Tibial nerve (tissue), 4 donors: Measurements from ENCODE around the gene NTM. TPM values are rescaled to one million over a fixed set of nuclear protein-coding genes. Genes with fewer than 3 reads are reported as not detected.

ENCODE experiments used
- DNase-seq, 2 donors: peaks; one replicate each; pipeline ENCODE4 v3.0.0-alpha.2; 2019; ENCODE audit warnings: low spot score in 2 of 2
- H3K27ac ChIP-seq, 4 donors: fragments of 200-600 bp; sonication (generic) in 3 of 4; one replicate each; pipeline ENCODE4 v1.5.1; 2017 to 2019; ENCODE audit warnings: mild to moderate bottlenecking in 1 of 4
- H3K27me3 ChIP-seq, 2 donors: fragments of 200-600 bp; sonication (generic) in 1 of 2; one replicate each; pipeline versions ENCODE4 v1.5.1 to v1.6.0; 2017 to 2019
- H3K36me3 ChIP-seq, 3 donors: fragments of 200-600 bp; sonication (generic); one replicate each; pipeline ENCODE4 v1.5.1; 2018 to 2019
- H3K4me1 ChIP-seq, 4 donors: fragments of 200-600 bp; sonication (generic) in 3 of 4; one replicate each; pipeline ENCODE4 v1.5.1; 2017 to 2019
- H3K4me3 ChIP-seq, 4 donors: fragments of 200-600 bp; sonication (generic) in 3 of 4; one replicate each; pipeline ENCODE4 v1.5.1; 2017 to 2019; ENCODE audit warnings: mild to moderate bottlenecking in 1 of 4, moderate library complexity in 1 of 4
- H3K9me3 ChIP-seq, 4 donors: fragments of 200-600 bp; sonication (generic) in 3 of 4; one replicate each; pipeline ENCODE4 v1.5.1; 2017 to 2019
- EP300 ChIP-seq, 2 donors: sonication (generic); formaldehyde crosslinking; IDR thresholded peaks; one replicate each; pipeline ENCODE4 v1.6.1; 2017; ENCODE audit warnings: antibody characterized with exemption in 2 of 2, mild to moderate bottlenecking in 1 of 2
- POLR2A ChIP-seq, 2 donors: fragments of 450-650 bp; IDR thresholded peaks; one replicate each; pipeline ENCODE4 v1.6.1; 2017; ENCODE audit warnings: antibody characterized with exemption in 2 of 2, mild to moderate bottlenecking in 2 of 2, moderate library complexity in 2 of 2
- WGBS, 2 donors: methylation state at CpG; one replicate each; pipeline ENCODE4 v1.1.5; 2018; 5-methylcytosine and 5-hydroxymethylcytosine counted together
- total RNA-seq, 4 donors: library from RNA; depleted of rRNA; stranded (reverse); fragments of >200 nt; gene quantifications; one replicate each; pipeline ENCODE4 v1.1.0, GENCODE V29; 2016
- TF ChIP-seq, protein P1 (sequence below), 5 experiments: fragments of 200-600 bp in 3 of 5; fragments of 450-650 bp in 2 of 5; sonication (generic) in 3 of 5; IDR thresholded peaks; one replicate each; pipeline ENCODE4 v1.5.1; 2016 to 2019; ENCODE audit warnings: antibody characterized with exemption in 5 of 5, mild to moderate bottlenecking in 3 of 5, moderate library complexity in 2 of 5

Gene NTM
- total RNA-seq, 4 donors from 2014 or later, result 3.7 to 11.4 (median 10.8) TPM

DNA sequence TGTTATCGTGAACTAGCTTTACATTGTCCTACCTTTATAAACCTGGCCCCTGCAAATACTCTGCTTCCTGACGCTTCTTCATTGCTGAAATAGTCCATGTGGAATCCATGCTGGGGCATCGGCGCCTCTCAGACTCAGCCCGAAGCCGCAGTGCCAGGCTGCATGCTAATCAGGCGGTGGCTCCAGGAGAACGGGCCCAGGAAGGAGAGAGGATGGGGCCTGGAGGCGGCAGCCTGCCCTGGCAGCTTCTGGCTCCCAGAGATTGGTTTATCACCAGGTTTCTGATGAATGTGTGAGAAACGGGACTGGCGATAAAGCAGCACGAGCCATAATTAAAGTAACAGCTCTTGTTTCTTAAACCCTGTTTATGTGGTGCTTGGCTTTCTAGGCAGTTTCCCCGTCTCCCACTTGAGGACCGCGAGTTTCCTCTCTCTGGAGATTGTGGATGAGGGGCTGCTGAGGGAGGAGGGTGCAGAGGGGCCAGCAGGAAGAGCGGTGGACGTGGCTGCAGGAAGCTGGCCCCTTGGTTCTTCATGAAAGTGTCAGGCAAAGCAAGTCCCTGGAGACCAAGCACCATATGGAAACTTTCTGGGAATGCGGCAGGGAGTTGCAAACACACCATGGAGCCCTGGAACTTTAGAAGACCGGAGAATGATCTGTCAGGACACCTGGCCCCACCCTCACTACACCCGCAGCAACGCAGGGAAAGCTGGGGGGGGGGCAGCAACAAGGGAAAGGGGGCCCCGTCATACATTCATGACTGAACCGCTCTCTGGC lies 93.4 kb downstream of the NTM start:
- Histone ChIP-seq H3K4me1 (no peaks in the 10 kb centered on the region), H3K4me3 (no peak overlapping the region), H3K9me3 (no peaks in the 10 kb centered on the region), H3K27me3 (peaks cover 0 to 11% of the 10 kb centered on the region in 2 donors), H3K36me3 (no peaks in the 10 kb centered on the region), H3K27ac (no peak overlapping the region)
- TF ChIP-seq EP300 (IDR thresholded peaks at IDR 0.05), result no peak
- DNase-seq, result no peak
- WGBS, 2 donors, result 55 to 56% methylated on average over 23 of the region's 23 CpGs

DNA sequence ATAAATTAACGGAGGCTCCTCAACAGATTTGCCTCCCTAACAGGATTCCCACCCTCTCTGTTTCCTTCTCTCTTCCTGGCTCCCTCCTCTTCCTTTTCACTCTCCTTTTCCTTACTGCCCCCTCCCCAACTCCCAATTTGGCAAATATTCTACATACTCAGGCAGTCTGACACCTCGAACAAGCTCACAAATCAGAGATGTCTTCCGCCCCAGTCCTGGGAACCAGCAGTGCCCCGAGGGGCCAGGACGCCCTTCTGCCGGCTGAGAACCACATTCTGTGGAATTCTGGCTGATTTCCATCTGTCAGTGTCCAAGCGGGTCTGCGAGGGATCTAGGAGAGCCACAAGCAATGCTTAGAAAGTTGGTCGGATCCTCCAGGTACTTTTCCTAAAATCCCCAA lies 94.0 kb downstream of the NTM start:
- Histone ChIP-seq H3K36me3 (no peaks in the 10 kb centered on the region), H3K27me3 (peaks cover 0 to 11% of the 10 kb centered on the region in 2 donors), H3K9me3 (no peaks in the 10 kb centered on the region), H3K4me1 (no peaks in the 10 kb centered on the region), H3K27ac (no peak overlapping the region), H3K4me3 (no peak overlapping the region)
- WGBS, 2 donors, result 42 to 48% methylated on average over 9 of the region's 9 CpGs
- no peak for DNase-seq
- TF ChIP-seq, protein P1, sequence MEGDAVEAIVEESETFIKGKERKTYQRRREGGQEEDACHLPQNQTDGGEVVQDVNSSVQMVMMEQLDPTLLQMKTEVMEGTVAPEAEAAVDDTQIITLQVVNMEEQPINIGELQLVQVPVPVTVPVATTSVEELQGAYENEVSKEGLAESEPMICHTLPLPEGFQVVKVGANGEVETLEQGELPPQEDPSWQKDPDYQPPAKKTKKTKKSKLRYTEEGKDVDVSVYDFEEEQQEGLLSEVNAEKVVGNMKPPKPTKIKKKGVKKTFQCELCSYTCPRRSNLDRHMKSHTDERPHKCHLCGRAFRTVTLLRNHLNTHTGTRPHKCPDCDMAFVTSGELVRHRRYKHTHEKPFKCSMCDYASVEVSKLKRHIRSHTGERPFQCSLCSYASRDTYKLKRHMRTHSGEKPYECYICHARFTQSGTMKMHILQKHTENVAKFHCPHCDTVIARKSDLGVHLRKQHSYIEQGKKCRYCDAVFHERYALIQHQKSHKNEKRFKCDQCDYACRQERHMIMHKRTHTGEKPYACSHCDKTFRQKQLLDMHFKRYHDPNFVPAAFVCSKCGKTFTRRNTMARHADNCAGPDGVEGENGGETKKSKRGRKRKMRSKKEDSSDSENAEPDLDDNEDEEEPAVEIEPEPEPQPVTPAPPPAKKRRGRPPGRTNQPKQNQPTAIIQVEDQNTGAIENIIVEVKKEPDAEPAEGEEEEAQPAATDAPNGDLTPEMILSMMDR (IDR thresholded peaks at IDR 0.05), result no peak

DNA sequence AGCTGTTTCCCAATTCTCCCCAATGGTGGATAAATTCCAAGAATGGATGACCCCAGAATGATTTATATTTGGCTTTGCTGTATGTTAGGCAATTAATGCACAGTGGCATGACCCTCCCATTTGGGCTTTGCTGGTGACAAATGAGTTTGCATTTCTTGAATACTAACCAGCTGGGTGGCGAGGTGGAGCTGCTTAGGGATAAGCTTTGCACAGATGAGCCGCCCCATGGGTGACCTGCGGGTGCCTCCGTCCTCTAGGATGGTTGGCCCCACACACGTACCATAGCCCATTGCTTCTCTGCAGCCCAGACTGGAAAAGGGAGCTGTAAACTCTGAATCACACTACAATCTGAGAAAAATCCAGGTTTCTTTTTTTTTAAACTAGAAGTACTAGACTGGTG lies 94.6 kb downstream of the NTM start:
- TF ChIP-seq EP300 (IDR thresholded peaks at IDR 0.05) (no peak), POLR2A (IDR thresholded peaks at IDR 0.05) (no peak)
- TF ChIP-seq, protein P1 (IDR thresholded peaks at IDR 0.05), result no peak
- 92 to 95% methylated on average over 5 of the region's 5 CpGs for WGBS, 2 donors
- Histone ChIP-seq H3K36me3 (no peaks in the 10 kb centered on the region), H3K27ac (no peak overlapping the region), H3K27me3 (peaks cover 0 to 12% of the 10 kb centered on the region in 2 donors), H3K4me3 (no peak overlapping the region), H3K9me3 (no peaks in the 10 kb centered on the region), H3K4me1 (no peaks in the 10 kb centered on the region)
- DNase-seq, result no peak

DNA sequence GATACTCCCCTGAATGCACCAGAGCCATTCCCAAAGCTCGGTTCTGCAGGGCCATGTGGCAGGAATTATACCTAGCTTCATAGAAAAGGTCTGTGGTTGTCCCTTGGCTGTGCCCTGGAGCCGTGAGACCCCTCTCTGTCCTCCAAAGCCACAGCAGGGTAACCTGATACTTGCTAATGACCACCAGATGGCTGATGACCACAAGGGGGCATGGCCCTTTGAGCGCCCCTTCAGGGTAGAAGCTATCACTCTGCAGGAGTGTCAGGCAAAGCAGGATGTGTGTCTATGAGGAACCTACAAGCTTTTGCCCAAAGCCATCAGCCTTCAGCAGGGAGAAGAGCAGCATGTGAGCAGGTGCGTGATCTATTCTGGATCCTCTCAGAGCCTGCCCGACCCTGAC lies 95.3 kb downstream of the NTM start:
- Histone ChIP-seq H3K9me3 (no peaks in the 10 kb centered on the region), H3K27me3 (peaks cover 0 to 19% of the 10 kb centered on the region in 2 donors), H3K4me3 (no peak overlapping the region), H3K36me3 (no peaks in the 10 kb centered on the region), H3K27ac (no peak overlapping the region), H3K4me1 (no peaks in the 10 kb centered on the region)
- no peak for DNase-seq
- no peak for TF ChIP-seq POLR2A (IDR thresholded peaks at IDR 0.05)
- TF ChIP-seq, protein P1 (IDR thresholded peaks at IDR 0.05), result no peak
- TF ChIP-seq EP300 (IDR thresholded peaks at IDR 0.05), result no peak
- WGBS, 2 donors, result 71 to 72% methylated on average over 4 to 5 of the region's 5 CpGs

DNA sequence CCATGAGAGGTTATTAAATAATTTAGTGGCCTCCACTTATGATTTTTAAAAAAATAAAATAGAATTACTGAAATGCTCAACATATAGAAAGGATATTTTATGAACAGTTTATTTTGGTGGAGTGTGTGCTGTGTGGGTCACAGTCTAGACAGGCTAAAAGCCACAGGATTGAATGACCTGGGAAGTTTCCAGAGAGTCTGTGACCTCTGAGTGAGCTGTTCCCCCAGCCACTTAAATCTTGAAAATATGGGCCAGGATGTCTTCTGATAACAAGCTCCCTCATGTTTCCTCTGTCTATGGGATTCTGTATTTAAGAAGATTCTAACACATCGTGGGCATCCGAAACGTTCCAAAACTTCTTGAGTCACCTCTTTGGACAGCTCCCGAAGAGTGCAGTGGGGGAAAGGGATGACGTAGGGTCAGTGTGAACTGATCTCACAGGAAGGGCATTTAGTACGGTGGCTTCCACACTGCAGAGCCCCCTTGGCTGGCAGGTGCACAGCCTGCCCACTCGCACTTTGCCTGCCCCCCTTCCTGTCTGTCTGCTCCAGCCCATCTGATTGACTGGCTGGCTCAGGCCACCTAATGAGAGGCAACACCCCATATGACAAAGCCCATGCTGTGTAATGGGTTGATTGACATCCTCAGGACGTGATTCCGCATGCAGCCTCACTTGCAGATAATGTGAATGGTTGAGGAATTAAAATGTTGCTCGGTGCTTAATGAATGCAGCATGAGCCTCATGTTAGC lies 97.4 kb downstream of the NTM start:
- DNase-seq, result no peak
- TF ChIP-seq POLR2A (IDR thresholded peaks at IDR 0.05), result no peak
- TF ChIP-seq, protein P1 (IDR thresholded peaks at IDR 0.05), result no peak
- Histone ChIP-seq H3K4me1 (no peaks in the 10 kb centered on the region), H3K4me3 (no peak overlapping the region), H3K9me3 (no peaks in the 10 kb centered on the region), H3K36me3 (no peaks in the 10 kb centered on the region), H3K27ac (no peak overlapping the region), H3K27me3 (peaks cover 0 to 25% of the 10 kb centered on the region in 2 donors)
- WGBS, 2 donors, result 38 to 46% methylated on average over 10 of the region's 10 CpGs
